Left cardiac atrium (tissue), 4 donors: Measurements from ENCODE around the gene RMP24. TPM values are rescaled to one million over a fixed set of nuclear protein-coding genes. Genes with fewer than 3 reads are reported as not detected.
"Not testable (repeated sequence)": the region's sequence is repeated elsewhere in the genome, so short reads cannot be mapped to it uniquely, and the experiment has no call there.

Experiments used
- ATAC-seq, 2 donors: fragments of 200-7000 bp; cut with Tn5 transposase; one replicate each; pipeline ENCODE4 v1.9.1; 2020; ENCODE audit warnings: mild to moderate bottlenecking in 2 of 2, moderate library complexity in 2 of 2
- DNase-seq: peaks from one replicate; pipeline ENCODE4 v3.0.0-alpha.2; 2020
- intact Hi-C, 2 donors: fragments of 100-400 bp; cut with DNase I; formaldehyde crosslinking; loops; one replicate each; pipeline versions ENCODE4 v1.14.1 to v1.15.1; 2022 to 2023
- microRNA-seq, 2 donors: library from miRNA; unstranded; fragments of <30 nt; microRNA quantifications; one replicate each; pipeline ENCODE4 v1.2.0, GENCODE V29; 2020
- total RNA-seq, 2 donors: library from RNA; stranded (reverse); fragmentation: NEBNext Ultra II Directional; extraction: Animal tissue kit (Norgen Biotek cat#: 25700); gene quantifications; one replicate each; pipeline ENCODE4 v1.2.1, GENCODE V29; 2021
- donor health status: DM: no; HTN: yes; CAD: no.
- donor health status: DM: no; HTN: yes; CAD: no; lungs with severe emphysema.
- donor health status: DM: yes; HTN: yes; CAD: no.
- donor health status: Dilated cardiomyopathy.

The RMP24 gene

DNA sequence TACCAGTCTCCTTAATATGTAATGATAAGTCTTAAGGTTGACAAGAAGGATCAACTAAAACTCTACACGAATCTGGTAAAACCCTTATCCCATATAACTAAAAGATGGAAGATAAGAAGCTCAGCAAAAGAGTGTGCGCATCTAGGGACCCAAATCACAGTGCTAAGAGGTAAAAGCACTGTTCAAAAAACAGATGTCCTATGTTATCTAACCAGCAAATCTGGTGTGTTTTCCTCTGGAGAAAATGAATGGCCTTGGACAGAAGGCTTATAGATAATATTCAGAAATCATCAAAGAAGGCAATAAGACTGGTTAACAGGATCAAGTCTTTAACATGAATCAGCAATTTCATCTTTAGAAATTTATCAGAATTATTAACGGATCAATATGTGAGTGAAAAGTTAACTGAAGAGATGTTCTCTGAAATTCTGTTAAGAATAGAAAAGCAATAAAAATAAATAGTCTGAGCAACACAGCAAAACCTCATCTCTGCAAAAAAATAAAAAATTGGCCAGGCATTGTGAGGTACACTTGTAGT, 47.8 kb downstream of the RMP24 start:
- intact Hi-C loops: loop anchor here in 1 of 2 donors (5.0 kb wide), 1 partner anchor 257 kb away; no protein-coding TSS in a partner anchor
- ATAC-seq (no peak), DNase-seq (no peak)

DNA sequence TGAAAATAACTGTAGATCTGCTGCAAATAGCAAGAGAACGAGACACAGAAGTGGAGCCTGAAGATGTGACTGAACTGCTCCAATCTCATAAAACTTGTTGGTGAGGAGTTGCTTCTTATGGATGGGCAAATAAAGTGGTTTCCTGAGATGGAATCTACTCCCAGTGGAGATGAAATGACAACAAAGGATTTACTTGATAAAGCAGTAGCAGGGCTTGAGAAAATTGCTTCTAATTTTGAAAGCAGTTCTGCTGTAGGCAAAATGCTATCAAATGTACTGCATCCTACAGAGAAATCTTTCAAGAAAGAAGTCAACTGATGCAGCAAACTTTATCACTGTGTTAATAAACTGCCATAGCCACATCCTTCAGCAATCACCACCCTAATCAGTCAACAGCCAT, 50.9 kb downstream of the RMP24 start:
- ATAC-seq (no peak), DNase-seq (no peak)
- intact Hi-C loops: loop anchor here in 1 of 2 donors (5.0 kb wide), 1 partner anchor 254 kb away; no protein-coding TSS in a partner anchor

DNA sequence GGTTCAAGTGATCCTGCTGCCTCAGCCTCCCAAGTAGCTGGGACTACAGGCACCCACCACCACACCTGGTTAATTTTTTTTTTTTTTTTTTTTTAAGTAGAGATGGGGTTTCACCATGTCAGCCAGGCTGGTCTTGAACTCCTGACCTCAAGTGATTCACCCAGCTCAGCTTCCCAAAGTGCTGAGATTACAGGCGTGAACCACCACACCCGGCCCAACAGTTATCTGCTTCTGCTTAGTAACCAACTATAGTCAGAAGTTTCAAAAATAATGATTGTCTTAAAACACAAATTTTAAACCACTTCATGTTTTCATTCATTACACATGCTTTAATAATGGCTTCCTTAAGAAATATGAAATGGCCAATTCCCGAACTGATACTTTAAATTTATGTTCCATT, 51.8 kb downstream of the RMP24 start:
- ATAC-seq, DNase-seq: not testable (repeated sequence)
- intact Hi-C loops: loop anchor here in 1 of 2 donors (5.0 kb wide), 1 partner anchor 253 kb away; no protein-coding TSS in a partner anchor

DNA sequence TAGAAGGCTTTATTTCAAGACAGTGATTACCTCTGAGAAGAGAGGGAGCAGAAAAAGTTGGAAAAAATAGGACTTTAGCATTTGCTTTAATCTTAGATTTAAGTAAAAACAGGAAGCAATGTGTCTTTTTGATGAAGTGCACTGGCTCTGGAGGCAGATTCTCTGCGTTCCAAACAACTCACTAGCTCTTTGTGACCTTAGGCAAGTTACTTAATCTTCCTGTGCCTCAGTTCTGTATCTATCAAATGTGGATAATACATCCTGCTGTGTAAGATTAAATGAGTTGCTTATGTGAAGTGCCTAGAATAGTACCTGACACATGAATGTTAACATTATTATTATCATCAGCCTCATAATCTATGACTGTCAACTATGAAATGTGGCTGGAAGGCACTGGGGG, 52.5 kb downstream of the RMP24 start:
- ATAC-seq (no peak), DNase-seq (no peak)
- intact Hi-C loops: no loop called here

DNA sequence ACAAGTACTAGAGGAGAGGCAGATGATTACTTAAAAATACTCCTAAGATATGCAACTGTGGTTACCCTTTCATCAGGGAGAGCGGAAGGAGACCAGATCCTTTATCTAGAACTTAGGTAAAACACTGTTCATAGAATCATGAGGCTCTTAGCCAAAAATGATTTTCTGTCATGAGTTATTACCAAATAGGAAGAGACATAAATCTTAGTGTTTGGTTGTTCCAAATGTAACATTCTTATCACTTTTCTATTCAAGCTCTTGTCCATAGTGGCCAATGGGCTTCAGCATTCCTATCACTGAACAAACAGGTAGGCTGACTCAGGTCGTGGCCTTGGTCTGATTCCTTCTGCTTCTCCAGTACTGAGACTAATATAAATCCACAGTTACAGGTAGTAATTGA, 56.4 kb downstream of the RMP24 start:
- intact Hi-C loops: no loop called here
- ATAC-seq: no peak
- DNase-seq: no peak

Small RNAs within 50 kb of the gene (microRNA-seq; reads per million reads assigned to microRNA genes)
- 0 reads per million in 2 donors for gene MIR3929

Other genes starting within 250 kb of the RMP24 start
- gene RPRD1A, start 94.9 kb downstream of the RMP24 start, total RNA-seq: 10 to 100 TPM; 43.0 to 43.1 TPM
- gene SLC39A6, start 156.7 kb downstream of the RMP24 start, total RNA-seq: 10 to 100 TPM; 17.6 to 19.3 TPM
- gene ELP2, start 157.2 kb downstream of the RMP24 start, total RNA-seq: 10 to 100 TPM; 41.4 to 55.7 TPM
- 1 to 10 TPM in 1 of 2 donors, under 1 TPM in 1; 0.97 to 1.4 TPM for gene MOCOS, start 214.8 kb downstream of the RMP24 start, total RNA-seq